COLO668 (cell line): ENCODE data around the gene OR2J2.
"Not testable (repeated sequence)": the region's sequence is repeated elsewhere in the genome, so short reads cannot be mapped to it uniquely, and the experiment has no call there.

Experiments
- DNase-seq: peaks from one replicate; lab custom pipeline; 2025; ENCODE audit not compliant: unreplicated experiment; lab: John Stamatoyannopoulos, UW

Gene OR2J2

GRCh38 chr6:29218056-29218455 is 47.3 kb downstream of the OR2J2 start:
- not testable (repeated sequence) for DNase-seq
